ENCODE measurements around the gene TRIP6. TPM values are rescaled to one million over a fixed set of nuclear protein-coding genes. Genes with fewer than 3 reads are reported as not detected.

Gene TRIP6, protein sequence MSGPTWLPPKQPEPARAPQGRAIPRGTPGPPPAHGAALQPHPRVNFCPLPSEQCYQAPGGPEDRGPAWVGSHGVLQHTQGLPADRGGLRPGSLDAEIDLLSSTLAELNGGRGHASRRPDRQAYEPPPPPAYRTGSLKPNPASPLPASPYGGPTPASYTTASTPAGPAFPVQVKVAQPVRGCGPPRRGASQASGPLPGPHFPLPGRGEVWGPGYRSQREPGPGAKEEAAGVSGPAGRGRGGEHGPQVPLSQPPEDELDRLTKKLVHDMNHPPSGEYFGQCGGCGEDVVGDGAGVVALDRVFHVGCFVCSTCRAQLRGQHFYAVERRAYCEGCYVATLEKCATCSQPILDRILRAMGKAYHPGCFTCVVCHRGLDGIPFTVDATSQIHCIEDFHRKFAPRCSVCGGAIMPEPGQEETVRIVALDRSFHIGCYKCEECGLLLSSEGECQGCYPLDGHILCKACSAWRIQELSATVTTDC
- polyA plus RNA-seq (2013, experiment 1 of 2; ENCODE audit: insufficient read length): 100 TPM
- polyA plus RNA-seq (2013, experiment 2 of 2; ENCODE audit: insufficient read length): 108 TPM

- peak; percentile 98 for DNase-seq
These were observed at the start of gene TRIP6 for GRCh38 chr7:100867040-100867775. Gene TRIP6 (plus strand): TSS chr7:100867387. CDS start chr7:100867498, 111 bp downstream.

GRCh38 chr7:100818366-100818765 lies 48.8 kb upstream of the TRIP6 start:
- DNase-seq: no peak

DNA sequence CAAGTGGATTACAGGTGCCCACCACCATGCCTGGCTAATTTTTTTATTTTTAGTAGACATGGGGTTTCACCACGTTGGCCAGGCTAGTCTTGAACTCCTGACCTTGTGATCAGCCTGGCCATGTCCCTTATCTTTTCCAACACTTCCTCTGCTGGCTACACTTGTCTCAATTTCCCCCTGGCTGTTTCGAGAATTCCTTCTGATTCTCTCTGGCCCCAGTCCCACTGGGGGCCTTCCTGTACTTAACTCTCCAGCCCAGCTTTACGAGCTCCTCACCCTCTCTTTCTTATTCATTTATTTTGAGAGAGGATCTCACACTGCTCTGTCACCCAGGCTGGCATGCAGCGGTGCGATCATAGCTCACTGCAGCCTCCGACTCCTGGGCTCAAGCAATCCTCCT lies 48.4 kb upstream of the TRIP6 start:
- DNase-seq: no peak

DNA sequence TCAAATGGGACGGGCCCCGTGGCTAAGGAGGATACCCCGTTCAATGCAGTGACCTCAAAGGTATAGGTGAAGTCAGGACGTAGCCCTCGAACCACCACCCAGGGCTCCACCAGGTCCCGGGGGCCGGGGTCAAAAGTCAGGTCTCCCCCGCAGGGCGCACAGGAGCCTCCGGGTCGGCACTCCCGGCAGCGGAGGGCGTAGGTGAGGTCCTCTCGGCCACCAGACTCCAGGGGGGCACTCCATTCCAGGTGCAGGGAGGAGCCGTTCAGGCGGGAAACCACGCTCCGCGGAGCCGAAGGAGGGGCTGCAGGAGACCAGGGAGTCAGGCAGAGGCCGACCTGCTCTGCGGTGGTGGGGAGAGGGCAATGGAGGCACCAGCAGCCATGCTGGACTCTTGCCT lies 47.6 kb upstream of the TRIP6 start:
- DNase-seq: no peak

GRCh38 chr7:100822236-100823139 lies 44.7 kb upstream of the TRIP6 start:
- DNase-seq: no peak

GRCh38 chr7:100823140-100823525 lies 44.1 kb upstream of the TRIP6 start:
- DNase-seq: no peak

GRCh38 chr7:100823534-100823933 lies 43.7 kb upstream of the TRIP6 start:
- DNase-seq: no peak

DNA sequence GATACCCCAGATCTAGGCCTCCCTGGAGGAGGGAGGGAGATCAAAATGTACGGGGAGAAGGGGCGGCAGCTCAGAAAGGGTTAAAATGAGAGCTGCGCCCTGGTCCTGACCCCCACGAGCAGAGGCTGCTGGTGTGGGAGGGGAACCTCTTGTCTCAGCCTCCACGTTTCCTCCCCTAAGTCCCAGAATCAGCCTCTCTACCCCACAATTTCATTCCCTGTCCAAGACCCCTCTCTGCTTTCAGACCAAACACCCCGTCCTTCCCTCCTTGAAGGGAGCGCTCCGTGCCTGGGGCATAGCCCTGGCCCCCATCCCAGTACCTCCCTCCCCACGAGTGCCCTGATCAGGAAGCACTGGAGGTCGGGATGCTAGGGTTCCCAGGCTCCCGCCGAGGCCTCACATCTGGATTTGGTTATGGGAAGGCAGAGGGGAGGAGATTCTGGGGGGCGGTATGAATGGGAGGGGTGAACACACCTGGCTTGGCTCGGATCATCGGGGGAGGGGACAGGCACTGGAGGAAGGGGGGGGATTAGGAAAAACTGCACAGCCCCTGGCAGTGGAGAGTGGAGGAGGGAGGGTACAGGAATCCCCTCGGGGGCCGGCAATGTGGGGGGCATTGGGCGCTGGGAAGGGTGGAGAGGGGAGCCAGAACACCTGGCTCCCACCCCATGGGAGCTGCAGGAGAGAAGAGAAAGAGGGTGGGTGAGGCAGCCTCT lies 42.5 kb upstream of the TRIP6 start:
- no peak for DNase-seq

DNA sequence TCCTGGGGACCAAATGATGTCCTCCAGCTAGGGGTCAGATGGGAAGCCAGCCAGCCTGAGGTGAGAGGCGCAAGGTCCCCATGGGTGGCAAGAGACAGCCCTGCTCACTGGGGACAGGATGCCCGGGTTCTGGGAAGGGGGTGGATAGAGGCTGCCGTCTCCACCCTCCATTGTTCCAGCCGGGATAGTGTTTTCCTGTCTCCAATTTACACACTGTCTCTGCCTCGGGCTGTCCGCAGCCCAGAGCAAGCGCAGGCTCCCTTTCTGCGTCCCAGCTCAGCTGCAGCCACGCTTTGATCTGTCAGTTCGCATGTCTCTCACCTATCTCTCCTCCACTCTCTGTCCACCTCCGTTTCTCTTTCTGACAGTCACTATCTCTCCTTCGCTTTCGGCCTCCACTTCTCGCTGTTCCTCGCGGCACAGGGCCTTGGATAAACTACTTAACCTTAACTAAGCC lies 41.9 kb upstream of the TRIP6 start:
- no peak for DNase-seq

DNA sequence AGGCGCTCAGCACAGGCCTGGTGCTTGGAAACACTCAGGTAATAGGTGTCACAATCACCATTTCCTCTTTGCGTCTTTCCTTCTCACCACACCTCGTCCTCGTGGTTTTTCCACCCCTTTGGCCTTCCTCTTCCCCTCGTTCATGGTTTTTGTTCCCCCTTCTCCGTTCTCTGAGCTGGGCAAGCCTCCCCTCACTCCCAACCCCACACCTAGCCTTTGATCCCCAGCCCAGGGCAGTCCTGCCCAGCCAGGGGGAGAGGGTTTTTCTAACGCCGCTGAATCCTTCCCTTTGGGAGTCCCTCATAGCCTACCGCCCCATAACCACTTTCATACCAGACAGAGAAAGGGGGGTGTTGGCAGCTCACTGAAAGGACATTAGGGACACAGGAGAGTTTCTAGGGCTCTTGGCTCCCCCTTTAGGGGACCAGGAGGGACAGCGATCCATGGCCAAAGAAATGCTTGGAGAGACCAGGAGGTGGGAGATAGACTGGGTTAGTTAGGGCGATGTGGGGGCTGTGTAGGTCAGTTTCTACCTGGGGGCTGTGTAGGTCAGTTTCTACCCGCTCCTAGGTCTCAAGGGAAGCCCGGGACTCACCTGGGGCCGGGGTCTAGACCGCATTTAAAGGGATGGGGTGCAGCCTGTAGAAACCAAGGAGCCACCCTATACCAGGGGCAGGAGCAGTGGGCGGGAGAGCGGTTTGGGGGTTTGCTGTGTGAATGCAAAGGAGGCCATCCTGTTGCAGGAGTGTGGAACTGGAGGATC lies 41.3 kb upstream of the TRIP6 start:
- DNase-seq: peak; percentile 60

DNA sequence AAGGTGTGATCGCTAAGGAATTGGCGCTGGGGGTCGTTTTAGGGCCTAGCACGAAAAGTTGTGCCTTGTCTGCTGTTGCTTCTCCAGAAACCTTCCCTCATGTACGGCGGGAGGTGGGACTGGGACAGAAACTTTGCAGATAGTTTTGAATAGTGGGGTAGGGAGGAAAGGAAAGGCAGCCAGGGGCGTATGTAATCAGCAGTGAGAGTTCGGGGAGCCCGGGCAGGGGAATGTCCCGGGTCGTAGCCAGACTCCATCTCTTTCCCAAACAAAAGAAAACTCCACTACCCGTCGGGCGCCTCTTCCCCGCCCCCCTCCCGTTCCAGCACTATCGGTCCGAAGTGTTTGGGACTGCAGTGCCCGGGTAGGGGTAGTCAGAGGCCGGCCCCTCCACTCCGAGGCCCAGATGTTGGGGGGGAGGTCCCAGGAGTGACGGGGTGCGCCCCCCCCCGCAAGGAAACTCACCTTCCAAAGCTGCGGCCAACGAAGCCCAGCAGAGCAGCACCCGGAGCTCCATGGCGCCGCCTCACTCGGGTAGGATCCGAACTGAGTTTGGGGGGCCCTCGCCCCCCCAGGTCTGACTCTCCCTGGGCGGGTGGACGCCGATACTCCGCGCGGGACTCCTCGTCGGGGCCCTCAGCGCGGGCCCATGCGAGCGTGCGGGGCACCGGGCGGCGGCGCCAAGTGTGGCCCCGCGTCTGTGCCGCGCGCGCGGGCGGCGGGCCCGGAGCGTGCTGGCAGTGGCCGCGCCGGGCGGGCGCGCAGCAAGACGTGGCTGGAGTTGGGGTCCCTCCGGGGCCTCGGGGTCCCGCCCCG lies 40.5 kb upstream of the TRIP6 start:
- no peak for DNase-seq

GRCh38 chr7:100827330-100828226 lies 39.6 kb upstream of the TRIP6 start, which contains the start of gene EPHB4:
Gene EPHB4 (minus strand): TSS chr7:100827523. CDS start chr7:100827030, 493 bp downstream.
- peak; percentile 93 for DNase-seq

DNA sequence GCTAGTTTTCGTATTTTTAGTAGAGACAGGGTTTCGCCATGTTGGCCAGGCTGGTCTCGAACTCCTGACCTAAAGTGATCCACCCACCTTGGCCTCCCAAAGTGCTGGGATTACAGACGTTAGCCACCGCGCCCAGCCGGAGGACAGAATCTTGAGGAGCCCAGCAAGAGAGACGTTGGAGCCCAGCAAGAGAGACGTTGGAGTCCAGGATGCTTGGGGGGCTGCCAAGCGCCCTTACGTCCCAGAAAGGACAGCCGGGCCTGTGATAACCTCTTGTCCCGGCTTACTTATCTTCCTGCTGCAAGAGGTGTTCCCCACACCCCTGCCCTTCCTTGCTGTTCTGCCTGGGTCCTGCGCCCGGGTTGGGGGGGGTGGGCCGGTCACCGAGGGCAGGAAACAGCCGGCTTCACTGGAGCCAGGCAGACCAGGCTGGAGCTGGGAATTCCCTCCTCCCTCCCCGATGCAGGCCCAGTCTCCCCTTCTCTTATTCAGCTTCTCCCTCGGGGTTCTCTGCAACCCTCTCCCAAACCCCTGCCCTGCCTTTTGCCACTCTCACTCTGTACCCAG lies 38.0 kb upstream of the TRIP6 start:
- no peak for DNase-seq

DNA sequence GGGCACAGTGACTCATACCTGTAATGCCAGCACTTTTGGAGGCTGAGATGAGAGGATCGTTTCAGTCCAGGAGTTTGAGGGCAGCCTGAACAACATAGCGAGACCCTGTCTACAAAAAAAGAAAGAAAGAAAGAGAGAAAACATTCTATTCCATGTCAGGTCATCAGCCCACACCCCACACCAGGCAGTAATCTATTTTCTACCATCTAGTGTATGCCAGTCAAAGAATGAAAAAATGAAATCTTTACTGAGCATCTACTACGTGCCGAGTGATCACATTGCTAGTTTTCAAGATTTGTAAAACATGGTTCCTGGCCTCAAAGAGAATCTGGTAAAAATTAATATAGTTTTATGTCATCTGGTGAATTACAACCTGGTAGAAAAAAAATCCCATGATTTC lies 36.8 kb upstream of the TRIP6 start:
- DNase-seq: no peak

DNA sequence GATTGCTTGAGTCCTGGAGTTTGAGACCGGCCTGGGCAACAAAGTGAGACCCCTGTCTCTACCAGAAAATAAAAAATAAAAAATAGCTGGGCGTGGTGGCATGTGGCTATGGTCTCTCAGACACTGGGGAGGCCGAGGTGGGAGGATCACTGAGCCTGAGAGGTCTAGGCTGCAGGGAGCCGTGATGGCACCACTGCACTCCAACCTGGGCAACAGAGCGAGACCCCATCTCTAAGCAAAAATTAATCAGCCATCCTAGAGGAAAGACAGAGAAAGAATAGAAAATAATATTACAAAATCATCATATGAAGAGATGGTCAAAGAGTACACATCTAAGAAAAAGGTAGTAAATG lies 34.9 kb upstream of the TRIP6 start:
- no peak for DNase-seq

DNA sequence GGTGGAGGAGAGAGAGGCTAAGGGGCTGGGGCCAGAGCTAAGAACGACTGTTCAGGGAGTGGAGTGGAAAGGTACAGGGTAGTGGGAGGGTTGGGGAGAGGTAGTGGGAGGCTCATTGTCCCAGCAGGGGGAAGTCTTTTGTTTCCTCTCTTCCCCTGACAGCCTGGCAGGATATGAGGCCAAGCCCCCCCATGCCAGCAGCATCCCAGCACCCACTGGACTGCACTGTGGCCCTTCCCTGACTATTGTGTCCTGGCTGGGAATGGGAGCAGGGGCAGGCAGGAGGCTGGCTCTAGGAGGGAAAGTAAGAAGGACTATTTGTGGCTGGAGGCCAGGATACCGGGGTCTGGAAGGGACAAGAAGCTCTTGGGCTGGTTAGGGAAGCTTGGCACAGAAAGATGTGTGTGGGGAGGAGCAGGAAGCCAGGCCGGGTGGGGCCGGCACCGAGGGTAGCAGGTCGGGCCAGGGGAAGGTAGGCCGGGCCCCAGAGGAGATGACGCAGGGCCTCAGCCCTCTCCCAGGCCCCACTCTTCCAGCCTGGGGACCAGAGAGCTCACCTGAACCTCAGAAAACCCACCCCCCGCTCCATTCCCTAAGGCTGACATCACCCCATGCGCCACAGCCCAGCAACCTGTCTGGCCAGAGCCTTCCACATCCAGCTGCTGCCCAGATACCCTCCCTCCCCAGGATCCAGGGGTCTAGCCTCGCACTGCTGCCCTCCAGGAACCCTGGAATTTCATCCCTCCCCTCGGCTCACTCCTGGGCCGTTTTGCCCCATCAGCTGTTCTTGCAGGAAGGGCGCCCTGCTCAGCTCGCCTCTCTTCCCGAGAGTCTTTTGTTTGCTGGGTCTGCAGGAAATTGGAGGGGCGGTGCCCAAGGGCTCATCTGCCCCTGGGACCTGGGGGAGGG lies 31.0 kb upstream of the TRIP6 start:
- peak; percentile 39 for DNase-seq

DNA sequence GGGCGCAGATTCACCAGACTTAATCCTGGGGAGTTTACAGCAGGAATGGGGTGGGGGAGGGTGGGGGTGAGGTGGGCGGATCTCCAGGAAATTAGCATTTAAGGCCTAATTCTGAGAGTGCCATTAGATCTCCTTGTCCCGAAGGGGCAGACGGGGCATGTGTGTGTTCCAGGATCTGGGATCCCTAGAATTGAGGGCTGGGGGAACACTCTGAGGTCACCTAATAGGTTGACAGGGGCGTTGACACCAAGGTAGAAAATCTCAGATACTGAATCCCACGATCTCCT lies 30.4 kb upstream of the TRIP6 start:
- DNase-seq: no peak

Measured in fibroblast of skin of abdomen (primary cell).